GM10266 (cell line): ENCODE measurements around the gene CMIP.

ENCODE experiments used
- DNase-seq: peaks from one replicate; pipeline ENCODE4 v3.0.0; 2012; ENCODE audit errors: extremely low spot score
- TF ChIP-seq, protein P1 (sequence below): IDR thresholded peaks from 2 replicates; pipeline ENCODE4 v1.5.1; 2012; ENCODE audit warnings: mild to moderate bottlenecking, low read depth; ENCODE audit not compliant: control insufficient read depth, insufficient read depth; ENCODE audit errors: missing control alignments

The CMIP gene

GRCh38 chr16:81455720-81456494, 11.3 kb downstream of the CMIP start:
- DNase-seq = no peak
- TF ChIP-seq, protein P1, sequence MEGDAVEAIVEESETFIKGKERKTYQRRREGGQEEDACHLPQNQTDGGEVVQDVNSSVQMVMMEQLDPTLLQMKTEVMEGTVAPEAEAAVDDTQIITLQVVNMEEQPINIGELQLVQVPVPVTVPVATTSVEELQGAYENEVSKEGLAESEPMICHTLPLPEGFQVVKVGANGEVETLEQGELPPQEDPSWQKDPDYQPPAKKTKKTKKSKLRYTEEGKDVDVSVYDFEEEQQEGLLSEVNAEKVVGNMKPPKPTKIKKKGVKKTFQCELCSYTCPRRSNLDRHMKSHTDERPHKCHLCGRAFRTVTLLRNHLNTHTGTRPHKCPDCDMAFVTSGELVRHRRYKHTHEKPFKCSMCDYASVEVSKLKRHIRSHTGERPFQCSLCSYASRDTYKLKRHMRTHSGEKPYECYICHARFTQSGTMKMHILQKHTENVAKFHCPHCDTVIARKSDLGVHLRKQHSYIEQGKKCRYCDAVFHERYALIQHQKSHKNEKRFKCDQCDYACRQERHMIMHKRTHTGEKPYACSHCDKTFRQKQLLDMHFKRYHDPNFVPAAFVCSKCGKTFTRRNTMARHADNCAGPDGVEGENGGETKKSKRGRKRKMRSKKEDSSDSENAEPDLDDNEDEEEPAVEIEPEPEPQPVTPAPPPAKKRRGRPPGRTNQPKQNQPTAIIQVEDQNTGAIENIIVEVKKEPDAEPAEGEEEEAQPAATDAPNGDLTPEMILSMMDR = no peak

- DNase-seq = no peak
Observed at GRCh38 chr16:81456523-81457325, 12.1 kb downstream of the CMIP start.

GRCh38 chr16:81457326-81458133, 12.9 kb downstream of the CMIP start:
- no peak for DNase-seq
- TF ChIP-seq, protein P1 = no peak

More at GRCh38 chr16:81456523-81457325, 12.1 kb downstream of the CMIP start:
- TF ChIP-seq, protein P1 = no peak

- TF ChIP-seq, protein P1 = no peak
- no peak for DNase-seq
Observed at GRCh38 chr16:81458149-81458669, 13.6 kb downstream of the CMIP start.

GRCh38 chr16:81458827-81459598, 14.4 kb downstream of the CMIP start:
- no peak for DNase-seq
- TF ChIP-seq, protein P1 = no peak

DNA sequence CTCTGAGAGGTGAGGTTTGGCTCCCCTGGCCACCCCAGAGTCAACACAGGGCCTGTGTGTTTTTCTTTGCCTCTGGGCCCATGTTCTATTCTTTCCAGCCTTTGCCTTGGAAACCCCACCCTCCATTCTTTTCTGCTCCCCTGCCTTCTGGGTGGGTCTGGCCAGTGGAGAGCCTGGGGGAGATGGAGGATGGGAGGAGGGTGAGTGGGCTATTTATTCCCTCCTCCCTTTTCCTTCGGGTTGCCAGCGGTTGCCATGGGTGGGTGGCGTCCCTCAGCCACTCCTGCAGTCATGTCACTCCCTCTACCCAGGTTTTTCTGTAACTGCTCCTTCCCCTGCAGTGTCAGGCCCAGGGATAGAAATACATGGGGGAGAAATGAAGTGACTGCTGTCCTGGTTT, 15.5 kb downstream of the CMIP start:
- no peak for DNase-seq
- TF ChIP-seq, protein P1 = no peak
